ENCODE results near the gene EXOC1L. TPM values are rescaled to one million over a fixed set of nuclear protein-coding genes. Genes with fewer than 3 reads are reported as not detected.

Gene EXOC1L
- total RNA-seq, 1 donor from 2014 or later: not detected

GRCh38 chr4:55884093-55884850 lies 64.7 kb downstream of the EXOC1L start:
- DNase-seq: no peak

GRCh38 chr4:55884851-55885219 lies 65.2 kb downstream of the EXOC1L start:
- no peak for DNase-seq

Small RNA genes lying within 50 kb of the gene (small RNA-seq; reads per million reads assigned to genes)
- gene RNU6-276P (ENCODE audit: low replicate concordance) (not detected), gene RNU6-652P (ENCODE audit: low replicate concordance) (not detected)

Other genes with a start within 250 kb of the EXOC1L start
- not detected for gene PDCL2, start 227.5 kb upstream of the EXOC1L start, total RNA-seq
- 2.8 TPM for gene NMU, start 183.5 kb upstream of the EXOC1L start, total RNA-seq
- gene EXOC1, start 33.9 kb downstream of the EXOC1L start, total RNA-seq: 35.6 TPM
- gene CEP135, start 129.2 kb downstream of the EXOC1L start, total RNA-seq: 11.0 TPM